Measurements from ENCODE around the gene SERPINI1.

The SERPINI1 gene

DNA sequence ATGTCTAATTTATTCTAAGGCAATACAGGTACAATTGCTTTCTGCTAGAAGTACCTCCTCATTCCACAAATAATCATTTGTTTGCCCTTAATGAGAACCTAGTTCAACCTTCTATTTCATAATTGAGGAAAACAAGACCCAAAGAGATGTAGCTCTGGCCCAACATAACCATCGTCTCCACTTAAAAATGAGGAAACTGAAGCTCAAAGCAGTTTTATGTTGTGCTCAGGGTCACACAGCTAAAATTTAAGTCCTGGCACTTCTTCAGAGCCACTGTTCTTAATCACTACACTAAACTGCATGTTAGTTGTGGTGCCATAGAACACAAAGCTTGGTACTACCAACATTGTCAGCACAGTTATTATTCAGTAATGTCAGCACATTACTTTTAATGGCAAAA is 108.0 kb downstream of the SERPINI1 start:
- no peak for DNase-seq (ENCODE audit: extremely low read depth in 1 of 2, low read depth in 1 of 2)

DNA sequence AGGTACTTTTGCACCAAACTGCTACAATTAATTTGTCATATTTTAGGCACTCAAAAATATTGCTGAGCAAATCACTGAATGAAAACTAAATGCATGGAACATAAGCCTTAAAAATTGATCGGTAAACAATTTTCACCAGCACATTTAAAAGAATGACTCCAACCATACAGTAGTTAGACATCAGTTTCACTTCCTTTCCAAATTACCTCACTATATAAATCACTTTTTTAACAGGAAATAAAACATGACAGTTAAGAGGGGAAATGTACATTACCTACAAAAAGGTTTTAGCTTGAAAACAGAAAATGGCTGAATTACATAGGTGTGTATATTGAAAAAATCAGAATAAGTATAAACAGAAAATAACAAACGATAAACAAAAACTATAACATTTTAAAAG is 108.4 kb downstream of the SERPINI1 start:
- no peak for DNase-seq (ENCODE audit: extremely low read depth in 1 of 2, low read depth in 1 of 2)

DNA sequence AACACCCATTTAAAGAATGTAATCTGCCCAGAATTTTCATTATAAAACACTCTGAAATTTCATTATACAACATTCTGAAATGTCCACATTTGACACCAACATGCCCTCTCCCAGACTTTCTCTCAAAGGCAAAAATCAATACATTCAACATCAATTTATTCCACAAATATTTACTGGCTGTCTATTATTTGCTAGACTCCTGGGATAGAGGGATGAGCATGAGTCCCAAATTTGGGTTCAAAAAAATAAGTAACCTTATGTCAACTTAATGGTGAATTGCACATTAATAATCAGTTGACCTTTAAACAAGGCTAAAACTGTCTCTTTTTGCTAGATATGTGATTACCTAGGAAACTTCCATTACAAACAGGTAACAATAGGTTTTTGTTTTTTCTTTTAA is 109.0 kb downstream of the SERPINI1 start:
- no peak for DNase-seq (ENCODE audit: extremely low read depth in 1 of 2, low read depth in 1 of 2)

DNA sequence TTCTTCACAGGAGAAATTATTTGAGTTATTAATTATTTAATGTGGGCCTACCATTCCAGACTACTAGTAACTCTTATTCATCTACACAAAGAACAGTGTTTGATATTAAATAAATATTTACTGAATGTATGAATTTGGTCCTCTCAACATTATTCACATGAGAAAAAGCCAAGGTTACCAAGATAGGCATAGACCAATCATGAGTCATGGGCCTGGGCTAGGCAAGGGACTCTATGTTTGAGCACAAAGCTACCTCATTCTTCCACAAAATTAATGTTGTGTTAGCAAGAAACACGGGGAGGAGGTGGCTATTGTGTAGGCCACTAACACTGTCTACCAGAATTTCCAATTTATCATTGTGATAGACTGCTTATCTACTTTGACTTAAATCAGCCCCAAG is 115.7 kb downstream of the SERPINI1 start:
- DNase-seq (ENCODE audit: extremely low read depth in 1 of 2, low read depth in 1 of 2), result no peak

DNA sequence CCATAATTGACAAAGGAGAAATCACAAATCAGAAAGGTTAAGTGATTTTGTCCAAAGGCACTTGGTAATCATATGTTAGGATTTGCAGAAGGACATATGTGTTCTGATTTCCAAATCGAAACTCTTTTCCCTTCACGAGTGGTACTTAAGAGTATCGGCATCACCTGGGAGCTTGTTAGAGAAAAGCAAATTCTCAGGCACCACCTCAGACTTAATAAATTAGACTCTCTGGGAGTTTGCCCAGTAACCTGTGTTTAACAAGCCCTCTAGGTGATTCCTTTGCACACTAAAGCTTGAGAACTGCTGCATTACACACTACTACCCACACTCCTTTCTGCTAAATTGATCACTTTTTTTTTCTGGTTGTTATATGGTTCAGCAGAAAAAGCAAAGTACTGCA is 116.2 kb downstream of the SERPINI1 start:
- no peak for DNase-seq (ENCODE audit: extremely low read depth in 1 of 2, low read depth in 1 of 2)

DNA sequence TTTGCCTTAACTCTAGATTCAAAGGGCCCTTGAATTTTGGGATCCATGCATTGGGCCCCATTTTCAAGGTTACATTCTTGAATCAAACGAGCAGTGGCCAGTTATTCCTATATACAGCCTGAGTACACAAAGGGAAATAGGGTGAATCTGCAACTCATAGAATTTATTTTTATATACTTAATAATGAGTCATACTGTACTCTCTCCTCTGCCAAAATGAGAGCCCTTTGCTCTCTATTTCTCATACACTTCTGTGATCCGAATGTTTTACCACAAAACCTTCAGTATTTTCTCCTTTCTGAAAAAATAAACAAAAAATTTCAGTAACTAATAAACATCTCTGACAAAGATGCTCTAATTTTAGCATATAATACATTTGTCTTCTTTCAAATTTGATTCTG is 116.7 kb downstream of the SERPINI1 start:
- DNase-seq (ENCODE audit: extremely low read depth in 1 of 2, low read depth in 1 of 2), result no peak

DNA sequence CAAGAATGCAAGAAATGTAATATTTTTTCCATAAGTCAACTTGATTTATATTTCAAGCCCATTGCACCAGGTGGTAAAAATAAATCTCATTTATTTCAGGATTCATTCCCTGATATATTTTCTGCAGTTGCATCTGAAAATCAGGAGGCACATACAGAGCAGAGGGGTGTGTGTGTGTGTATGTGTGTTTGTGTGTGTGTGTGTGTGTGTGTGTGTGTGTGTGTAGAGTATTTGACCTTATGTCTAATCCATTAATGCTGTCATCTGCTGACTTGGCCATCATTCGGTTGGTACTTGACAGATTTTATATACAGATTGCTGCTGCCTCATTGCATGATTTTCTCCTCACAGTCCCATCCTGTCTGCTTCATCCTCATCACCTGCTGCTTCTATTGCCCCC is 118.5 kb downstream of the SERPINI1 start:
- DNase-seq (ENCODE audit: extremely low read depth in 1 of 2, low read depth in 1 of 2), result no peak

DNA sequence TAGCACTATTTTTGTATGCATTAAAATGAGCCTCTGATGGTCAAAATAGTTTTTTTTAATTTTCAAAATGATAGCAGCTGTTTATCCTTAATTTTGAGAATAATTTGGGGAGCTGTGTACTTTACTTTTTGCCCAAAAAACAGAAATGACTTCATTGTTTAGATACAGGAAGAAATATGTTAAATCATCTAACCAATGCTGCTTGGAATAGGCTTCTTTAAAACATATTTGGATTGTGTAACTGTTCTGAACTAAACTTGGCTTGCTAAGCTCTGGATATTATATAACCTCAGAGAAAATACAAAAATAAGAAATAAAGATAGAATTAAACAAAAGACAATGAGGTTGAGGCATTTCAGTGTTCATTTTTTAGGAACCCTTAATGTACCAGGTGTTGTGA is 119.3 kb downstream of the SERPINI1 start:
- DNase-seq (ENCODE audit: extremely low read depth in 1 of 2, low read depth in 1 of 2), result no peak

DNA sequence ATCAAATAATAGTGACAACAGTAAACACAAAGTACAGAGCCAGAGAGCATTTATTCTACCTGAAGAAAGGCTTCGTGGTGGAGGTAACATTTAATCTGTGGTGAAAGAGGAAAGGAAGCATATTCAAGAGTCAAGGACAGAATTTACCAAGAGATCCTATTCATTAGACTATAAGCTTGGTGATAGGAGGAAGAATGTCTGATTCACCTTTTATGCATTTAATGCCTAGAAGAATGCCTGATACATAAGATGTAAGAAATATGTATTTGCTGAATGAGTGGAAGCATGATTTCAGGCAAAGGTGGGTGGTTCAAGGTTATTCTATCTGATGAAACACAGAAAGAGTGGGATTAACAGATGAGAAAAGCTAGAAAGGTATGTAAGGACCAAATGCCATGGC is 119.8 kb downstream of the SERPINI1 start:
- no peak for DNase-seq (ENCODE audit: extremely low read depth in 1 of 2, low read depth in 1 of 2)

DNA sequence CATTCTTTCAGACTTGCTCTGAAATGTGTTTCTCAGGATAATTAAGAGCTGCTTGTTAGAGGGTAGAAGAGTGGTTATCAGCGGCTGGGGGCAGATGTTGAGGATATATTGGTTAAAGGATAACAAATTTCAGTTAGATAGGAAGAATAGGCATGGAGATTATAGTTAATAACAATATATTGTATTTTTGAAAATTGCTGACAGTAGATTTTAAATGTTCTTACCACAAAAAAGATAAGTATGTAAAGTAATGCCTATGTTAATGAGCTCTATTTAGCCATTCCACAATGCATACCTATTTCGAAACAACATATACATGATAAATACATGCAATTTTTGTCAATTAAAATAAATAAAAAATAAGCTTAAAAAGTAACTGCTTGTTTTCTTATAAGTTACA is 123.3 kb downstream of the SERPINI1 start:
- DNase-seq (ENCODE audit: extremely low read depth in 1 of 2, low read depth in 1 of 2), result no peak

DNA sequence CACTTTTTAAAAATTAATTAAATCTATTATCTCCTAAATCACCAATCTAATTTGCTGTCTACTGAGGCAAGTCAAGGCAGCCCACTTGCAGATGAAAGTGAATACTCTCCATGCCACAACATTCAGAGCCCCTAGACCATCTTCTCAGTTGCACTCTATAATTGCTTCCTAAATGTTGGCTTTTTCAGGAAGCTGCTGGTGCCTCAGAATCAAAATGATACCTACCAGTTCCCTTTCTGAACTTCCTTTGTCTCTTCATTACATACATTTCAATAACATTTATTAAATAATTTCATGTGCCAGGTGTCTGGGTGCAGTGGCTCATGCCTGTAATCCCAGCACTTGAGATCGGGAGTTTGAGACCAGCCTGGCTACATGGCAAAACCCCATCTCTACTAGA is 124.1 kb downstream of the SERPINI1 start:
- DNase-seq (ENCODE audit: extremely low read depth in 1 of 2, low read depth in 1 of 2), result no peak

DNA sequence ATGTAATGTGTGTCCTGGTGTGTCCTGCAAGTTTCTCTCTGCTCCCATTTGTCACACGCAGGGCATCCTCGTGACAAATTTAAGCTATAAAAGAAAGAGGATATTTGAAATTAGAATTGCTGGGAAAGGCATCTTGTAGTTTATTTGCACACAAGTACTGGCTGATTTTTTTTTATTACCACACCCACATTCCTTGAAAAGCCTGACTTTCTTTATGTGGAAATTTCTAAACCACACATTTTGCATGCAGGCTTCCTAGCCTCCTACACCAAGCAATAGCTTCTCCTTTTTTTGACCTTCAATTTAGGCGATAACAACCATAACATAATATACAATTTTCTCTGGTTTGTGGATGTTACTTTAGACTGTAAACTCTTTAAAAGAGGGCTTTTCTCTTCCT is 126.1 kb downstream of the SERPINI1 start:
- DNase-seq (ENCODE audit: extremely low read depth in 1 of 2, low read depth in 1 of 2), result no peak

DNA sequence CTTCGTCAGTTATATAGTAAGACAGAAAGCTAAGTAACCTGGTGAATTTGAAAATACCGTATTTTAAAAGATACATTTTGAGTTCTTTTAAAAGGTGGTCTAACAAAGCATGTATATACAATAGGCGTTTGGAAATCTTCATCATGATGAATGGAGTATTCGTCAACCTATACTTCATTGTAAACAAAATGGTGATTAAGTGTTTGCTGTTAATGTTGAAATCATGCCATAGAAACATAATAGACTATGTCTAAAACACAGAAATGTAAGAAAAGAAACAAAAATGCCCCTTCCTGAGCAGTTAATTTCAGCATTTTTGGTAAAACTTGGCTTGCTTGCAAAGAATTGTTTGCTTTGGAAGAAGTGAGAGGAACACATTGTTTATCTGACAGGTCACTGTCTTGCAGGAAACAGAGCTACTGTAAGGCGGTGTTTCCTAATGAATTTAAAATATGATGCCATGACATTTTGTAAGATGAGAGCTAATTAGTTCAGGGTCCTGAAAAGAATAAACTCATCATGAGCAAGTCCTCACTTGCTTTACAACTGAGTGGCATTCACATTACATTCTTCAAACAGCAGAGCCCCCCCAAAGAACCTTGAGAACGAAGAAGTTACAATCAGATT is 126.7 kb downstream of the SERPINI1 start:
- DNase-seq (ENCODE audit: extremely low read depth in 1 of 2, low read depth in 1 of 2), result no peak

DNA sequence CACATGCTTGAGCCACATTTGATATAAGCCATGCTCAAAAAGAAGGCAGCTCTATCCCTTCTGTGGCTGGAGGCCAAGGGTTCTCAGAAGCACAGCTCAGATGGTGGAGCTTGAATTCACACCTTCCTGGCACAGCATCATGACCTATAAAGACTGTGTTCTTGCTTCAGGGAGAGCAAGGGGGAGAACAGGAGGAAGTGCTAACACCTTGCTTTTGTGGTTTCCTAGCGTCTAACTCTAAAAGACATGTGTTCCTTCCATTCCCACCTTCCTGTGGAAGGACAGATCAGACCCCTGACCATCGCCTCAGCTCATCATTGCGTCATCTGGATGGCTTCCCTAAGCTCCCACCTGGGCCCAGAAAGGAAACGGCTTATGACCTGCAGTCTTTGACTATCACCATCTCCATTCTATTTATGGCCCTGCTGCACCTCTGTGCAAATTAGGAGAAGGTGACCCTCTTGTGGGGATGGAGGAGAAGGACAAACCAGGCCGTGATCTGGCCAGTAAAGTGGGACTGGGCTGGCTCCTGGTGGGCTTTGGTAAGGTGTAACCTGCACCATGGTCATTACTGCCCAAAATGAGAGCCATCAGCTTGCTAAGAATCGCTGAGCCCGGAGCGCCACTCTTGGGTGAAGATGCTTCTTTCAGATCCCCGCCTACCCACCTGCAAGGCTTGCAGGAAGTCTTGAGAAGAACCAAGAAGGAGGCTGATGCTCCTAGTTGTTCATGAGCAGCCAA is 128.5 kb downstream of the SERPINI1 start:
- no peak for DNase-seq (ENCODE audit: extremely low read depth in 1 of 2, low read depth in 1 of 2)

DNA sequence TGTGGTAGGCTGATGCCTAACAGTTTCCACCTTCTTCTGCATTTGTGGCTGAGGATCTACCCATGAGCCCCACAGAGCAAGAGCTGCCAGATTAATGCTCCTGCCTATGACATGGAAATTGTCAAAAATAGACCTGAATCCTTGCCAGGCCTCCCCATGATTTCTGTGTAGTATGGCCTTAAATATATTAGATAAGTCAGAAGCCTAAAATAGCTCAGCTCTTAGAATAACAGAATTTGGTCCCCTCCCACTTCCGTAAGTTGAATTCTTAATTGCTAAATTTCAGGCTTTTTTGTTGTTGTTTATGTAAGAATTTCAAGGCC is 129.0 kb downstream of the SERPINI1 start:
- no peak for DNase-seq (ENCODE audit: extremely low read depth in 1 of 2, low read depth in 1 of 2)

DNA sequence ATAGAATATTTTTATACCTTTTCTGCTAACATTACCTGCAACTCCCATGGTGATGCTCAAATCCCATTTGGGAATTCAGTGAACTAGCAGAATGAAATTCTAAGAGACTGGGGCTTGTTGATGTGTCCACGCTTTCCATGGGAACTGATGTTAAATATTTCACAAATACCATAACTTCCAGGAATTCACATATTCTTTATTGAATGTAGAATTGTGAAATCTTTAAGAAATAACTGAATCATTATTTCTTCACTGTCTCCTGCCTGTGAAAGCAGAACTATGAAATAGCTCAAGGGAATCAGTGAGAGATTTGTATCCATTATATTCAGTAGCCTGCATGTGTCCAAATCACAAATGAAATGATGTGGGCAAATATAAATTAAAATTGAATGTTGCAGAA is 130.8 kb downstream of the SERPINI1 start:
- DNase-seq (ENCODE audit: extremely low read depth in 1 of 2, low read depth in 1 of 2), result no peak

DNA sequence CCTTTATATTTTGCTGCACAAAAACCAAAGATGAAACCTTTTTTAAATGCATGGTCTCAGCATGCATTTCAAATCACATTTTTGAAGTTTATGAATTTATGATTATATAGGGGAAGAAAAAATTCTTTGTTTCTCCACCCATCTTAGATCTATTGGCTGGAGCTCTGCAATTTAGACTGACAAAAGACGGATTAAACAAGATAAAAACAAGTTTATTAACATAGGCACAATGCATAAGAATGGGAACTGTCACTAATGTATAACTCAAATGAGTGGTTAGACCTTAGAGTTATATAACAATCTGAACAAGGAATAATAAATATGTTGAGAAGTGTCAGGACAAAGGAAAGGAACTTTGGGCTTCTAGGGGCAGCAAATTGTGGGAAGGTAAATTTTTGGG is 132.5 kb downstream of the SERPINI1 start:
- DNase-seq (ENCODE audit: extremely low read depth in 1 of 2, low read depth in 1 of 2), result no peak

DNA sequence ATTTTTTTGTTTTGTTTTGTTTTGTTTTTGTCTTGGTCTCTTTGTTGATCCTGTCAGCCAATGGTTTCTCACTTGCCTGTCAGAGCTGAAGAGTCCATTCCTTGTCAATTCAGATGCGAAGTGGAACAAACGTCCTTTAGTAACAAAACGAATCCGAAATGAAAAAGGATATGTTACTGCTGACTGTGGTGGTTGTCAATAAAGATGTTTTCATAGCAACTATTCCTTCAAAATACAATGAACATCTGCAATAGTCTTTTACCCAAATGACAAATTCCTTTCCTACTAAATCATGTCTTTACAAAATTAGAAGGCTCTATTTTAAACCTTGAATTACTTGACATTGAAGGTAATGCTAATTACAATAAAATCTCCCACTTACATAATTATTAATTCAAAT is 134.7 kb downstream of the SERPINI1 start:
- no peak for DNase-seq (ENCODE audit: extremely low read depth in 1 of 2, low read depth in 1 of 2)

DNA sequence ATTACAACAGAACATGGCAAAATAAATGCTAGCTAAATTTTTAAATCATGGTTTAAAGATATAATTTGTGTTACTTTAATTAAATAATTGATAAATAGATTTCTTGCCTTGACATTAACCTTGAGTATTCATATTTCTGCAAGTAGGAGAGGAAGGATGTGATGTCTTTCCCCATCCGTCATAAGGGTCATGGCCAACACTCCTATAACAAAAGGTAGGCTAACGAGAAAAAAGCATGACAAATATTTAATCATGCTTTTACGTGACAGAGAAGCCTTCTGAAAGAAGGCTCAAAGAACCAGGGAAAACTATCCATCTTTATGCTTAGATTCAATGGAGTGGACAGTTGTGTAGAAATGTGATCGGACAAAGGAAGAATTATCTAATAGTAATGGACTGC is 135.2 kb downstream of the SERPINI1 start:
- no peak for DNase-seq (ENCODE audit: extremely low read depth in 1 of 2, low read depth in 1 of 2)

DNA sequence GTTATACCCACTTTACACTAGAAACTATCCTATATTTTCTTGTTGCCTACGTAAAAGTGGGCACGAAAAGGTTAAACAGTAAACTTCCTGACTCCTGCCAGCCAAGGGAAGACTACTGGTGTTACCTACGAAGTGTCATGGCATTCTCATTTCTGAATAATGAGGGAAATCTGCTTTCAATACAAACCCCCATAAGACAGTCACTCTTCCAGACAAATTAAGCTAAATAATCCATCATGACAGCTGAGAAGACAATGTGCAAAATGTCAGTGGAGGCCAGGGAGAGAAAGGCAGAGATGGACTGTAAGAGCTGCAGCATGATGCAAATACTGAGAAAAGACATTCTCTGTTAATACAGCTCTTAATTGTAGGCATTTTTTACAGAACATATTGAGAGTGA is 136.5 kb downstream of the SERPINI1 start:
- DNase-seq (ENCODE audit: extremely low read depth in 1 of 2, low read depth in 1 of 2), result no peak

DNA sequence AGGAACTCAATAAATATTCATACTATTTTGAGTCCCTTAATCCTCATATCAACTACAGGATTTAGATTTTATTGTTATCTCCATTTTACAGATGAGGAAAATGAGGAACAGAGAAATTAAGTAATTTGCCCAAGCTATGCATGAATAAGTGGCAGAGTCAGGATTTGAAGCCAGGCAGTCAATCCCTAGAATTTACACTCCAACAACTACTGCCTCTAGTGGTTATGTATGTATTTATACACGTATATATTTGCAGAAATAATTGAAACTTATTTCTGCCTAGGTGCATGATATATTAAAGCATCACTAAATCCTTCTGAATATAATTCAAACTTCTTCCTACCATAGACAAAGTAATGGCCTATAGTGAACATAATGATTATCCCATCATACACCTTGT is 137.4 kb downstream of the SERPINI1 start:
- no peak for DNase-seq (ENCODE audit: extremely low read depth in 1 of 2, low read depth in 1 of 2)

DNA sequence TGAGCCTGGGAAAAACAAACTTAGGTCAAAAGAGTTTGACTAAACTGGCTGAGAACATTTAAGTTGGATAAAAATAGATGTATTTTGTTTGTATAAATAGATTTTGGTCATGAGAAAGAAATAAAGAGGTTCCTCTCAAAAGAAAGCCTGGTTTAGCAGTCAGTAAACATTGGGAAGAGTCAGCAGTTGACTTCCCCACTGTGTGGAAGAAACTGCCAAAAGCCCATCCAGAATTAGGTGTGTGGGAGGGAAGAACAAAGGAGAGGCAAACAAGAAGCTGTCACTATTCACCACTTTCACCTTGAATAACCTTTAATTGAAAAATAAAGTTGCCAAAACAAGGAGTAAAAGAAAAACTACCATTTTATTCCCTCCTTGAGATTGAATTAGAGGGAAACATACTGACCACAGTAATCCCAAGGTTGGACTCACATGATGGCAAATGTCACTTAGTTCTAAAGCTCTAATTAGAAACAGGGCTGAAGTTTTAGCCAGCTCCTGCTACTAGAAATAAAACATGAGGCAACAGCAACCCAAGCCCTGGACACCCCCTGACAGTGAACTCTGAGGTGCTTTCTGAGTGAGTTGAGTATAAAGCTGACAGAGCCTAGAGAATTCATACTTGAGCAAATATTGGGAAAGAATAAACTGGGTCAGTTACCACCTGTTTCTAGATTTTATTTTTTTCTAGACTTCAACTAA is 139.3 kb downstream of the SERPINI1 start:
- no peak for DNase-seq (ENCODE audit: extremely low read depth in 1 of 2, low read depth in 1 of 2)
